Dermis microvascular lymphatic vessel endothelial cell (primary cell): ENCODE results near the gene JAG1. TPM values are rescaled to one million over a fixed set of nuclear protein-coding genes. Genes with fewer than 3 reads are reported as not detected.
"Not testable (repeated sequence)": the region's sequence is repeated elsewhere in the genome, so short reads cannot be mapped to it uniquely, and the experiment has no call there.

Source experiments
- DNase-seq, 2 donors: peaks; one replicate each; pipeline versions ENCODE4 v3.0.0 to v3.0.0-alpha.2; 2010; ENCODE audit warnings: low read depth in 2 of 2
- total RNA-seq: library from RNA; depleted of rRNA; stranded (reverse); fragments of >200 nt; gene quantifications from 2 replicates; pipeline ENCODE4 v1.2.1, GENCODE V29; 2014

Gene JAG1
- total RNA-seq, 1 donor from 2014 or later, result 104 TPM

- DNase-seq, result no peak
These were observed 34.6 kb downstream of the JAG1 start for GRCh38 chr20:10639077-10639736.

GRCh38 chr20:10637563-10637962 is 36.2 kb downstream of the JAG1 start:
- no peak for DNase-seq

GRCh38 chr20:10637031-10637559 is 36.7 kb downstream of the JAG1 start:
- peak in 1 of 2 donors; percentile 79 for DNase-seq

GRCh38 chr20:10636326-10636818 is 37.4 kb downstream of the JAG1 start:
- DNase-seq, result peak in 1 of 2 donors; percentile 70

- no peak for DNase-seq
These were observed 38.2 kb downstream of the JAG1 start for GRCh38 chr20:10635476-10636208.

GRCh38 chr20:10634683-10635411 is 39.0 kb downstream of the JAG1 start:
- peak in 1 of 2 donors; percentile 90 for DNase-seq

GRCh38 chr20:10634211-10634610 is 39.6 kb downstream of the JAG1 start:
- DNase-seq, result no peak

GRCh38 chr20:10633718-10634117 is 40.1 kb downstream of the JAG1 start:
- DNase-seq, result no peak

GRCh38 chr20:10632721-10633509 is 40.9 kb downstream of the JAG1 start:
- peak in 1 of 2 donors; percentile 39 for DNase-seq

GRCh38 chr20:10631126-10631525 is 42.7 kb downstream of the JAG1 start:
- DNase-seq, result no peak

GRCh38 chr20:10629946-10630650 is 43.7 kb downstream of the JAG1 start:
- no peak for DNase-seq

- peak in 1 of 2 donors; percentile 66 for DNase-seq
These were observed 46.9 kb downstream of the JAG1 start for GRCh38 chr20:10626896-10627295.

GRCh38 chr20:10625641-10626040 is 48.2 kb downstream of the JAG1 start:
- no peak for DNase-seq

- peak in 1 of 2 donors; percentile 82 for DNase-seq
These were observed 51.0 kb downstream of the JAG1 start for GRCh38 chr20:10622657-10623418.

- DNase-seq, result no peak
These were observed 52.6 kb downstream of the JAG1 start for GRCh38 chr20:10621149-10621548.

- peak in 1 of 2 donors; percentile 89 for DNase-seq
These were observed 54.4 kb downstream of the JAG1 start for GRCh38 chr20:10619427-10619826.

- DNase-seq, result peak in 1 of 2 donors; percentile 44
These were observed 55.1 kb downstream of the JAG1 start for GRCh38 chr20:10618611-10619245.

- DNase-seq, result not testable (repeated sequence)
These were observed 56.2 kb downstream of the JAG1 start for GRCh38 chr20:10617549-10618133.

- DNase-seq, result no peak
These were observed 57.6 kb downstream of the JAG1 start for GRCh38 chr20:10616212-10616611.
